ENCODE measurements around the gene HBD.

HBD gene

GRCh38 chr11:5230266-5230665, 4.0 kb downstream of the HBD start:
- no peak for DNase-seq

- DNase-seq, result no peak
These were observed 4.5 kb downstream of the HBD start for GRCh38 chr11:5229796-5230195.

GRCh38 chr11:5229356-5229755, 4.9 kb downstream of the HBD start:
- DNase-seq, result no peak

- DNase-seq, result no peak
These were observed 6.2 kb downstream of the HBD start for GRCh38 chr11:5228124-5228523.

- DNase-seq, result no peak
These were observed 6.6 kb downstream of the HBD start for GRCh38 chr11:5227681-5228080.

GRCh38 chr11:5226732-5227310, 7.5 kb downstream of the HBD start, which contains the start of gene HBB:
HBB (minus strand) TSS chr11:5227071; CDS start chr11:5227021, 50 bp downstream.
- no peak for DNase-seq

- no peak for DNase-seq
These were observed 8.8 kb downstream of the HBD start for GRCh38 chr11:5225480-5225871.

- DNase-seq, result no peak
These were observed 9.5 kb downstream of the HBD start for GRCh38 chr11:5224538-5225479.

GRCh38 chr11:5223686-5224085, 10.6 kb downstream of the HBD start:
- DNase-seq, result no peak

GRCh38 chr11:5223146-5223545, 11.1 kb downstream of the HBD start:
- no peak for DNase-seq

GRCh38 chr11:5210376-5210885, 23.9 kb downstream of the HBD start:
- no peak for DNase-seq

- peak; percentile 74 for DNase-seq
These were observed 29.5 kb downstream of the HBD start for GRCh38 chr11:5204787-5205186.

- DNase-seq, result peak; percentile 8
These were observed 30.9 kb downstream of the HBD start for GRCh38 chr11:5203366-5203765.

- no peak for DNase-seq
These were observed 33.7 kb downstream of the HBD start, which contains the start of gene OR51V1 for GRCh38 chr11:5200582-5200981. OR51V1 (minus strand) TSS chr11:5200682; CDS start chr11:5200682, 0 bp downstream.

GRCh38 chr11:5198285-5198684, 36.0 kb downstream of the HBD start:
- DNase-seq, result no peak

- DNase-seq, result peak; percentile 29
These were observed 36.7 kb downstream of the HBD start for GRCh38 chr11:5197536-5197935.

- DNase-seq, result no peak
These were observed 37.6 kb downstream of the HBD start for GRCh38 chr11:5196731-5197130.

GRCh38 chr11:5196067-5196466, 38.2 kb downstream of the HBD start:
- no peak for DNase-seq

GRCh38 chr11:5192738-5193137, 41.5 kb downstream of the HBD start:
- DNase-seq, result no peak

- no peak for DNase-seq
These were observed 46.1 kb downstream of the HBD start for GRCh38 chr11:5188201-5188600.
